ENCODE data around the gene FYCO1. TPM values are rescaled to one million over a fixed set of nuclear protein-coding genes. Genes with fewer than 3 reads are reported as not detected.

The FYCO1 gene
- polyA plus RNA-seq, 3 donors: 0.59 to 5.0 (median 1.3) TPM

- H3K9ac ChIP-seq (ENCODE audit: insufficient read depth, low read length, poor library complexity, severe bottlenecking): no peak overlapping the region
- H2AFZ ChIP-seq (ENCODE audit: insufficient read depth, low read depth, low read length, poor library complexity, severe bottlenecking): no peak overlapping the region
- DNase-seq: peak; percentile 80 to 89 (median 88)
- H3K27me3 ChIP-seq (ENCODE audit: control insufficient read depth in 2 of 2, insufficient read depth in 2 of 2, low read length in 2 of 2): no peaks in the 10 kb centered on the region
- Mint-ChIP-seq H3K36me3 (peaks cover 85 to 88% of the 10 kb centered on the region in 2 donors), H3K4me1 (peaks cover 17% of the 10 kb centered on the region), H3K9me3 (peaks cover 0 to 2% (median 0%) of the 10 kb centered on the region in 7 donors), H3K27me3 (ENCODE audit: low read depth in 3 of 3) (peaks cover 0 to 2% (median 0%) of the 10 kb centered on the region in 3 donors), H3K4me3 (peak overlapping the region in 1 of 2 donors; percentile 21), H3K27ac (peak overlapping the region; percentile 75 to 91 (median 87))
- H3K4me2 ChIP-seq (replicated peaks; ENCODE audit: extremely low read depth, low read length, poor library complexity, severe bottlenecking): no peak overlapping the region
- H4K20me1 ChIP-seq (ENCODE audit: insufficient read depth, low read length): no peaks in the 10 kb centered on the region
- peak overlapping the region; percentile 37 to 74 for H3K27ac ChIP-seq (ENCODE audit: low read depth in 1 of 2, low read length in 2 of 2)
- peaks cover 78 to 88% of the 10 kb centered on the region in 2 donors for H3K36me3 ChIP-seq (replicated peaks in 1 of 2; ENCODE audit: control insufficient read depth in 1 of 2, insufficient read depth in 2 of 2, low read length in 2 of 2)
- no peaks in the 10 kb centered on the region for H3K9me3 ChIP-seq (replicated peaks in 1 of 2; ENCODE audit: control insufficient read depth in 1 of 2, insufficient read depth in 1 of 2, low read length in 2 of 2)
- TF ChIP-seq CTCF (IDR thresholded peaks at IDR 0.05): no peak
- 24% methylated on average over 4 of the region's 4 CpGs for WGBS (ENCODE audit: insufficient coverage)
- intact Hi-C loops (cut with micrococcal nuclease): loop anchor here in 1 of 2 donors (10.0 kb wide), 2 partner anchors 293 to 513 kb away; no protein-coding TSS in a partner anchor
- peaks cover 14 to 15% of the 10 kb centered on the region in 2 donors for H3K4me1 ChIP-seq (ENCODE audit: control insufficient read depth in 1 of 2, insufficient read depth in 2 of 2, low read length in 2 of 2)
- no peaks in the 10 kb centered on the region for H3K79me2 ChIP-seq (ENCODE audit: insufficient read depth, low read length)
- no peak overlapping the region for H3K4me3 ChIP-seq (replicated peaks in 1 of 3; ENCODE audit: low read depth in 2 of 3, low read length in 3 of 3)
Measured at GRCh38 chr3:45932112-45932511, 63.5 kb downstream of the FYCO1 start.

GRCh38 chr3:45931496-45931895, 64.1 kb downstream of the FYCO1 start:
- peaks cover 0 to 2% (median 0%) of the 10 kb centered on the region in 3 donors for H3K27me3 Mint-ChIP-seq (ENCODE audit: low read depth in 3 of 3)

More at GRCh38 chr3:45931496-45931895, 64.1 kb downstream of the FYCO1 start:
- intact Hi-C loops (cut with micrococcal nuclease): loop anchor here in 1 of 2 donors (10.0 kb wide), 2 partner anchors 293 to 513 kb away; no protein-coding TSS in a partner anchor
- H3K9me3 Mint-ChIP-seq: peaks cover 0 to 2% (median 0%) of the 10 kb centered on the region in 7 donors
- Histone ChIP-seq H2AFZ (ENCODE audit: insufficient read depth, low read depth, low read length, poor library complexity, severe bottlenecking) (no peak overlapping the region), H3K4me3 (replicated peaks in 1 of 3; ENCODE audit: low read depth in 2 of 3, low read length in 3 of 3) (no peak overlapping the region), H3K27ac (ENCODE audit: low read depth in 1 of 2, low read length in 2 of 2) (peak overlapping the region in 1 of 2 donors; percentile 74), H3K27me3 (ENCODE audit: control insufficient read depth in 2 of 2, insufficient read depth in 2 of 2, low read length in 2 of 2) (no peaks in the 10 kb centered on the region), H4K20me1 (ENCODE audit: insufficient read depth, low read length) (no peaks in the 10 kb centered on the region), H3K36me3 (replicated peaks in 1 of 2; ENCODE audit: control insufficient read depth in 1 of 2, insufficient read depth in 2 of 2, low read length in 2 of 2) (peaks cover 73 to 88% of the 10 kb centered on the region in 2 donors), H3K9ac (ENCODE audit: insufficient read depth, low read length, poor library complexity, severe bottlenecking) (no peak overlapping the region), H3K9me3 (replicated peaks in 1 of 2; ENCODE audit: control insufficient read depth in 1 of 2, insufficient read depth in 1 of 2, low read length in 2 of 2) (no peaks in the 10 kb centered on the region), H3K79me2 (ENCODE audit: insufficient read depth, low read length) (no peaks in the 10 kb centered on the region), H3K4me2 (replicated peaks; ENCODE audit: extremely low read depth, low read length, poor library complexity, severe bottlenecking) (no peak overlapping the region), H3K4me1 (ENCODE audit: control insufficient read depth in 1 of 2, insufficient read depth in 2 of 2, low read length in 2 of 2) (peaks cover 14 to 15% of the 10 kb centered on the region in 2 donors)
- WGBS (ENCODE audit: insufficient coverage): 96% methylated on average over 4 of the region's 6 CpGs
- no peak overlapping the region for H3K4me3 Mint-ChIP-seq
- DNase-seq: no peak
- H3K4me1 Mint-ChIP-seq: peaks cover 17% of the 10 kb centered on the region
- H3K27ac Mint-ChIP-seq: peak overlapping the region; percentile 7 to 91 (median 80)
- TF ChIP-seq CTCF (IDR thresholded peaks at IDR 0.05): no peak
- peaks cover 88 to 90% of the 10 kb centered on the region in 2 donors for H3K36me3 Mint-ChIP-seq
